ENCODE data around the gene GTF3A. TPM values are rescaled to one million over a fixed set of nuclear protein-coding genes. Genes with fewer than 3 reads are reported as not detected.

Gene GTF3A
- total and polyA plus RNA-seq, 4 donors, result 66.4 to 144 (median 96.7) TPM

DNA sequence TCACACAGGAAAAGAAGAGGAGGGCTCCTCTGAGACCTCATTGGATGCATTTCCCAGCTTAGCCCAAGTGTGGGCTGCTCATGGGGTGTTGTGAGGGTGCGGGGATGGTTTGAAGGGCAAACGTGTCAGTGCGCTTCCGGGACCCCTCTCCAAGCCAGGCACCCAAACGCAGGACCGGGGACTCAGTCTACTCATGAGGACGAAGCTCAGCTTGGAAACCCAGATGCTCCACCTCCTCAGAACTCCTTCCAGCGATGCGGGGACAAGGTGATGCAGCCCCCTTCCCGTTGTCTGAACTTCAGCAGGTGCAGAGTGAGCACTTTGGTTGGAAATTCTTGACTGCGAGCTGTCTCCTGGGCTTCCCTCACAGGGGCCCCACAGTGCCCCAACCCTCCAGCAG is 59.0 kb downstream of the GTF3A start:
- no peaks in the 10 kb centered on the region for H3K36me3 ChIP-seq (ENCODE audit: control insufficient read depth in 4 of 4, insufficient read depth in 3 of 4, low read depth in 1 of 4, low read length in 3 of 4)
- H3K27ac ChIP-seq (ENCODE audit: low read depth in 1 of 2, low read length in 2 of 2), result no peak overlapping the region
- DNase-seq (ENCODE audit: low spot score), result no peak
- H3K4me3 ChIP-seq (ENCODE audit: low read depth in 1 of 3, low read length in 3 of 3), result no peak overlapping the region
- no peak overlapping the region for H3K9ac ChIP-seq (ENCODE audit: low read depth in 1 of 2, low read length in 2 of 2)
- peaks cover 0 to 4% (median 0%) of the 10 kb centered on the region in 4 donors for H3K9me3 ChIP-seq (ENCODE audit: control insufficient read depth in 4 of 4, low read length in 3 of 4)
- 91% methylated on average over 11 of the region's 11 CpGs for WGBS
- no peak for TF ChIP-seq ZBTB33 (IDR thresholded peaks at IDR 0.05)
- no peak for TF ChIP-seq SP1 (IDR thresholded peaks at IDR 0.05)
- TF ChIP-seq NR2F2 (IDR thresholded peaks at IDR 0.05), result no peak
- TF ChIP-seq EGR1 (IDR thresholded peaks at IDR 0.05; ENCODE audit: low read depth in 2 of 2), result no peak
- TF ChIP-seq RXRA (IDR thresholded peaks at IDR 0.05), result no peak
- H3K4me1 ChIP-seq (ENCODE audit: control insufficient read depth in 4 of 4, insufficient read depth in 4 of 4, low read length in 3 of 4), result no peaks in the 10 kb centered on the region
- peaks cover 0 to 2% (median 0%) of the 10 kb centered on the region in 4 donors for H3K27me3 ChIP-seq (ENCODE audit: control insufficient read depth in 4 of 4, insufficient read depth in 4 of 4, low read length in 3 of 4)

Small RNA genes lying within 50 kb of the gene (small RNA-seq; reads per million reads assigned to genes)
- not detected for gene RNY1P1

Other genes starting within 250 kb of the GTF3A start
- gene RPL21, start 173.1 kb upstream of the GTF3A start, total RNA-seq, result 100 to 1,000 TPM; 206 to 626 TPM
- 100 to 1,000 TPM; 257 to 648 TPM for gene RPL21, start 173.1 kb upstream of the GTF3A start, polyA plus RNA-seq
- 1 to 10 TPM; 2.7 to 5.3 TPM for gene RASL11A, start 153.8 kb upstream of the GTF3A start, total RNA-seq
- 1 to 10 TPM; 2.5 to 5.6 TPM for gene RASL11A, start 153.8 kb upstream of the GTF3A start, polyA plus RNA-seq
- gene MTIF3, start 25.9 kb downstream of the GTF3A start, total RNA-seq, result 10 to 100 TPM; 28.0 to 31.0 TPM
- 10 to 100 TPM; 34.5 to 62.1 TPM for gene MTIF3, start 25.9 kb downstream of the GTF3A start, polyA plus RNA-seq
- 10 to 100 TPM; 13.8 to 25.9 TPM for gene LNX2, start 195.9 kb downstream of the GTF3A start, total RNA-seq
- gene LNX2, start 195.9 kb downstream of the GTF3A start, polyA plus RNA-seq, result 10 to 100 TPM in 1 of 2 donors, 1 to 10 TPM in 1; 6.2 to 12.8 TPM
- 10 to 100 TPM; 33.8 to 45.0 TPM for gene POLR1D, start 197.3 kb downstream of the GTF3A start, total RNA-seq
- gene POLR1D, start 197.3 kb downstream of the GTF3A start, polyA plus RNA-seq, result 10 to 100 TPM; 31.4 to 33.3 TPM

Data from liver (tissue), 10 donors.